Islet of Langerhans (tissue), 1 donor: ENCODE results near the gene ATXN3L.

Experiments used
- FAIRE-seq: peaks from one replicate; lab custom pipeline; 2011; peaks lifted over from hg19 to GRCh38; lab: Jason Lieb, UNC

ATXN3L gene

GRCh38 chrX:13319953-13320352 lies at the start of gene ATXN3L:
Gene ATXN3L (minus strand): TSS chrX:13320053. CDS start chrX:13319934, 119 bp downstream.
- FAIRE-seq, result no peak

DNA sequence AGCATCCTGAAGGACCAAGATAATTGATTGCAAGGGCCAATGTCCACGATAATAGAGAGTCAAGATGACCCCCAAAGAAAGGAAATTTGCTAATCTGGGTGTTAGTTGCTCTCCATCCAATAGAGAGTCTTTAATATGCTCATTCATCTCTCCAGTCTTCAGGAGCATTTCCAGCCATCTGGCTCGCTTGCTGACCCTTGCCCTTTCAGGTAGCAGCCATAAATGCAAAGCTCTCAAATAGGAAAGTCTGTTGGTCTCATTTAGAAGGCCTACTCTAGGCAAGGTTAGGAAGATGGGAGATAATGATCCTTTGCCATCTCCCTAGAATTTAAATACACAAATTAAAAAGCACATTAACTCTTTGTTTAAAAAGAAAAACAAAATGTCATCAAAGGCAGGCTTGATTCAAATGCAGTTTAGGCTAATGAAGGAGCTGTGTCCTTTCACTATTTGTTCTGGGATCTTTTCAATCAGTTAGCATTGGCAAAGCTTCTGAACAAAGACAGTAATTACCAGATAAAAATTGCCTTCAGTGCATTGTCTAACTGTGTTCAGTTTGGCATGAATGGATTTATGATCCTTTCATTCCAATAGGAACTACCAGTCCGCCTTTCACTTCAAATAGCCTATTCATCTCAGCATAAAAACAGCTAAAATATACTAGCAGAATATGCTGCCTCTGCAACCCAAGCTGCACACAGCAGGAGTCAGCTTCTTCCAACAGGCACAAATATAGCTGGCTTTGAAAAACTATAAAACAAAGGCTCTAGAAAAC lies 49.6 kb upstream of the ATXN3L start:
- FAIRE-seq, result no peak

GRCh38 chrX:13367950-13368349 lies 48.1 kb upstream of the ATXN3L start:
- no peak for FAIRE-seq

- no peak for FAIRE-seq
Measured at GRCh38 chrX:13366698-13367097, 46.8 kb upstream of the ATXN3L start.

- FAIRE-seq, result no peak
Measured at GRCh38 chrX:13365161-13365560, 45.3 kb upstream of the ATXN3L start.

DNA sequence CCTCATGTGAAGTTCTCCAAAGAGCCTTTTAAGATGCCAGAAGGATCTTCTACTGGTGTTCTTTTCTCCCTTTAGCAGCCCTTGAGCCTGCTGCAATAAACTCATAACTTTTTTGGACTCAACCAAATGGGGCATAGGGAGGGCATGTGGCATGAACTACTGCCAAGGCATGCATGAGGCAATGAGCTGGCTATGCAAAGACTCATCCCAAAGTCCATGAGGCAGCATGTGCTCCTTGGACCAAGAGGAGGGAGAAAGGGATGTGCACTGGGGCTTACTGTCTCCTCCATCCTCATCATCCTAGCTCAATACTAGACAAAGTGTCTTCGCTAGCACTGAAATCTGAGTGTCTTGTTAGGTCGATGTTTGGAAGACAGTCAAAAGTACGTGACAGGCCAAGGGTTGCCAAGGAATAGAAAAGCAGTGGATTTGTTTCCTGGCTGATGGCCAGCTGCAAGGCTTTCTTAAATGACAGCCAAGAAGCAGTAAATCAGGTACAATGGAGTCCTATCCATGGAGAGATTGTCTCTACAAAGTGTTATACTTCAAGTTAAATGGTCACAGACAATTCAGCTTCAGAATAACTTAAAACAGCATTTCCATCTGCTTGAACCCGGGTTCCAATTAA lies 44.5 kb upstream of the ATXN3L start:
- no peak for FAIRE-seq

DNA sequence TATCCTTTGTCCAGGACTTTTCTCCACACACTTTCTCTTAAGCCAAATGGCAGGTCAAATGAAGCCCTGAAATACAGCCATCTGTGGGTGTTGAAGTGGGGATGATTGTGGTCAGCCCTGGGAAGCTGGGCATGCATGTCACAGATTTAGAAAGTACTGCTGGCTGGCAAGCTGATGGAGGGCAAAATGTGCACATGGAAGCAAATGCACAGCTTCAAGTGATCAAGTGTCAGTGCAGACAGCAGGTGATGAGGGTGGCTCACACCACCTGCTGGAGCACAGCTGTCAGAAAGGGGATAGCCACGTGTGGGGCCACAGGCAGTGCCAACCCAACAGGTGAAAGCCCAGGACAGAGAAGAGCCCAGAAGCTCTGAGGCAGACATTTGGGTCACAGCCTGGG lies 40.3 kb upstream of the ATXN3L start:
- no peak for FAIRE-seq

DNA sequence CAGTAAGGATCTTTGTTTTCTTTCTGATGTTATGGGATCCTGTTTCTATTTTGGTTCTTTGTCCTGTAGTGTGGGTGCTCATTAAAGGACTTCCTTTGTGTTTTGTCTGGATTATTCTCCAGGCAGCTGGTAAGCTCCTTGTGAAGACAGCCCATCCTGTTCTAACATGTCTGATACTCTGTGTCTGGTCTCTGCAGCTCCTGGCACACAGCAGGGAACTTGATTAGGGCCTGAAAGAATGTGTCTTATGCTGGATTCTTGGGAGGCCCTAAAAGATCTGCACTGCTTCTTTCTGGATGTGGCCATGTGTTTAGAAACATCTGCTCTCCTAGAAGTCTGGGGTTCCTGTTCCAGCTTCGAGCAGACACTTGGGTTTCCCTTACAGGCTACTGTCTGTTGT lies 38.1 kb upstream of the ATXN3L start:
- FAIRE-seq, result no peak

DNA sequence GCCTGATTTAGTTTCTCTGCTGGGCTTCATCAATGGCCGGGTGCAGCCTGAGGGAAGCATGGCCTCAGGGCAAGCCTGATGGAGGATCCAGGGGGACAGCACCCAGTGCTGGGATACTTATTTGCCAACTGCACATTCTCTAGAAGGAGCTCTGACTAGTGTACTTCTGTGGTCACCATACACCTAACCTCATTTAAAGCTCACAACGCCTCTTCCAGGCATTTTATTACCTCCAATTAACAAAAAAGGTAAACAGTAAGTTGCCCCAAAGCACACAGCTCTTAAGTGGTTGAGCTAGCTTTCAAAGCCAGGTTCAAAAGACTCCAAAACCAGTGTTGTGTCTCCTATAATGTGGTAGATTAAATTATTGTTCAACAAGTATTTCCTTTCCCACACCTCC lies 26.8 kb upstream of the ATXN3L start:
- FAIRE-seq, result no peak

DNA sequence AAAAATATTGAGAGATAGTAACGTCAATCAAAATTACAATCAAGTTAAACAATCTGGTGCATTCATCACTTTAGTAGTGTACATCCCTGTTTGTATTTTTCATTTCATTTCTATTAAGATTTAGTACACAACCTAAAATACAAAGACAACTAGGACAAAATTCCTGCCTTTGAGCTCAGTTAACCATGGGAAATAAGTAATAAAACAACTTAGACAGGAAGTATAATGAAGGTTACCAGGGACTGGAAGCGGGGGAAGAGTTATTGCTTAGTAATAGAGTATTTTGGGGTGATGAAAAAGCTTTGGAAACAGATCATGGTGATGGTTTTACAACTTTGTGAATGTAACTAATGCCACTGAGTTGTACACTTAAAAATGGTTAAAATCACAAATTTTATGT lies 25.6 kb upstream of the ATXN3L start:
- no peak for FAIRE-seq

GRCh38 chrX:13345037-13345436 lies 25.2 kb upstream of the ATXN3L start:
- no peak for FAIRE-seq

GRCh38 chrX:13341491-13342101 lies 21.7 kb upstream of the ATXN3L start:
- no peak for FAIRE-seq

GRCh38 chrX:13340182-13340791 lies 20.4 kb upstream of the ATXN3L start:
- no peak for FAIRE-seq

- FAIRE-seq, result no peak
Measured at GRCh38 chrX:13339607-13340006, 19.8 kb upstream of the ATXN3L start.

DNA sequence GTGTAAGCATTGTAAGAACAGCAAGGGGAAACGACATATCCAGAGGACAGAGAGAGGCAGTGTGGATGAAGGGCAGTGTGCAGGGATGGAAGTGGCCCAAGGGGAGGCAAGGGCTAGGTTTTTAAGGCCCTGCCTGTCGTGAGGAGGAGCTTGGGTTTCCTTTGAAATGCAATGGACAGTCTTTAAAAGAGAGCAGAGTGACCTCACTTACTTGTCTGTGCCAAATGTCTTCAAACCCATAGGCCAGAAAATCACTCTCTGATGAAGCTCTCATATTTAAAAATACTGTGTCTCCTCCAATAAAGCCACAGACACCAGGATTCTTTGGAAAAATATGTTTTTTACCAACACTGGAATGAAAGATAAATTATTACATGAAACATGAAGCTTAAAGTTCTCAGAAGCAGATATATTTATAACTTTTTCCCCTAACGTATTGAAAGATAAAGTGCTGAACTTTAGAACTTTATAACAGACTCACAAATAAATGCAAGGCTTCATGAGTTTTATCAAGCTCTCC lies 19.2 kb upstream of the ATXN3L start:
- FAIRE-seq, result no peak

DNA sequence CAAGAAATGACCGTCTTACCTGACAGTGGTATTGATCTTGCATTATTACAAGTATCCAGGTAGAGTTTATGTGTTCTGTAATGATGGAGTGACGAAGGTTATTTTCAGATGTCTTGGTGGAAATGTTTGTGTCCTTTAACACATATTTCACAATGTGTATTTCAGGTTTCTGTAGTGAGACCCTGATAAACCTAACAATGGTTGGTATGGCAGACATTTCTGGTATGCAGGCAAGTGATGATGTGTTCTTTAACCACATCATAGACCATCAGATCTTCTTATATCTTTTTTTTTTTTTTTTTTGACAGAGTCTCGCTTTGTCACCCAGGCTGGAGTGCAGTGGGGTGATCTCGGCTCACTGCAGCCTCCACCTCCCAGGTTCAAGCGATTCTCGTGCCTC lies 14.6 kb upstream of the ATXN3L start:
- no peak for FAIRE-seq

DNA sequence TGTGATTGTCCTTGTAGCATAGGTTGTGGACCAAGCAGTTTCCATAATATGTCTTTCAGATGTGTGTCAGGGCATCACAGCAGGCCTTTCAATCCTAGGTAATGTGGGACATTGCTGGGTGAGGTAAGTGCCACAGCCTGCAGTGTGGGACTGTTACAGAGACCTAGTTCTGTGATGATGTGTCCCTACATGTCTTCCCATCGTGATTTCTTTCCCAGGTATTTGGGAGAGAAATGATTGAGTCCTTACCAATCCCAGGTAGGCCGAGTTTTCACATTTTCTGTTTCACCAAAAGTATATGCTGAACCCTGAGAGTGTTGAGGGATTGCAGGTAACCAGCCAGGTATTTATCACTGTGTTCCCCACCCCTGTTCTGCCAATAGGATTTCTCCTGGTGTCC lies 10.6 kb upstream of the ATXN3L start:
- no peak for FAIRE-seq

DNA sequence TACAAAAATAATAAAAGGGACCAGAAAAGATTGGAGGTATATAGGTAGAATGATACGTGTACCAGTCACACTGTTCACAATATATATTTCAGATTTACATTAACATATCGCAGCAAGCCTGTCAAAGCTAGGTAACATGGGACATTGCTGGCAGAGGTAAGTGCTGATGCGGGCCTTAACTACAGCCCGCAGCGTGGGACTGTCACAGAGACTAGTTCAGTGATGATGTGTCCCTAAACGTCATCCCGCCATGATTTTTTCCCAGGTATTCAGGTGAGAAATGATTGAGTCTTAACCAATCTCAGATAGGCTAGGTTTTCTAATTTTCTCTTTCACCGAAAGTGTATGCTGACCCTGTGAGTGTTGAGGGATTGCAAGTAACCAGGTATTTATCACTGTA lies 7.8 kb upstream of the ATXN3L start:
- FAIRE-seq, result no peak

DNA sequence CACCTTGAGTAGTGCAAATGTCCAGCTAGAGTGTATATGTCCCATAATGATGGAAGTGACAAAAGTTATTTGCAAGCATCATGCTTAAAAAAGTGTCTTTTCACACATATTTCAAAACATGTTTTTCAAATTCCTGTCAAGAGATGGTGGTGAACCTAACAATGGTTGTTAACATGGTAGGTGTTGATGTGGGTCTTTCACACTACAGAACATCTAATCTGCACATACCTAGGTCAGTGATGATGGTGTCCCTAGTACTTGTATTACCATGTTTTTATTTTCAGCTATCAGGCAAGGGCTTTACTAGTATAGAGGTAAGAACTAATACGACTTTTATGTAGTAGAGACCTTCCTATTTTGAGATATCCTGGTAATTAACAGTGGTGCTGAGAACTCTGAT lies 3.4 kb upstream of the ATXN3L start:
- no peak for FAIRE-seq

GRCh38 chrX:13317366-13317765 lies 2.5 kb downstream of the ATXN3L start:
- no peak for FAIRE-seq

GRCh38 chrX:13311560-13311959 lies 8.3 kb downstream of the ATXN3L start:
- no peak for FAIRE-seq

- FAIRE-seq, result no peak
Measured at GRCh38 chrX:13309631-13310030, 10.2 kb downstream of the ATXN3L start.

- no peak for FAIRE-seq
Measured at GRCh38 chrX:13307041-13307440, 12.8 kb downstream of the ATXN3L start.
